Measurements from ENCODE around the gene CER1. TPM values are rescaled to one million over a fixed set of nuclear protein-coding genes. Genes with fewer than 3 reads are reported as not detected.
A peak's percentile ranks its signal among the peaks of the same experiment; 100 is the strongest.

Gene CER1, protein sequence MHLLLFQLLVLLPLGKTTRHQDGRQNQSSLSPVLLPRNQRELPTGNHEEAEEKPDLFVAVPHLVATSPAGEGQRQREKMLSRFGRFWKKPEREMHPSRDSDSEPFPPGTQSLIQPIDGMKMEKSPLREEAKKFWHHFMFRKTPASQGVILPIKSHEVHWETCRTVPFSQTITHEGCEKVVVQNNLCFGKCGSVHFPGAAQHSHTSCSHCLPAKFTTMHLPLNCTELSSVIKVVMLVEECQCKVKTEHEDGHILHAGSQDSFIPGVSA
- total RNA-seq (2014; rRNA removed; shearing (Covaris generic)), result not detected in 2 replicates

DNA sequence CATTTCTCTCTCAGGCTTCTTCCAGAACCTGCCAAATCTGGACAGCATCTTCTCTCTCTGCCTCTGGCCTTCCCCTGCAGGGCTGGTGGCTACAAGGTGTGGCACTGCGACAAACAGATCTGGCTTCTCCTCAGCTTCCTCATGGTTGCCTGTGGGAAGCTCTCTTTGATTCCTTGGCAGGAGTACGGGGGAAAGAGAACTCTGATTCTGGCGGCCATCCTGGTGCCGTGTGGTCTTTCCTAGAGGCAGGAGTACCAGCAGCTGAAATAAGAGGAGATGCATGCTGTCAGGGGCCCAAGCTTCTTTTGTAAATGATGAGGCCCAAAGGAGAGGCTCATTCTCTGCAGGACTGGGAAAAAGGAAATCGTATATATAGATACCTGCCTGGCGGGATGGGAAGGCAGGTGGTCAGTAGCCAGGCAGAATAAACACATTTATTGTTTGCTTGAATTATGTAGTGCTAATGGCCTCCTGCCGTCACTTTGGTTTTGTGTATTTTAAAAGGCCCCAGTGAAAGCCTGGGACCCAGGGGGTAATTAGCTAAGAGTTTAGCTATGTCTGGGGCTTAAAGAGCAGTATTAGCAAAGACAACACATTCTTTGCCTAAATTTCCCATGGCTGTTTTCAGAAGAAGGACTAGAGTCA lies at the start of gene CER1:
CER1 (minus strand) TSS at position 343 of the 645 bp plus-strand sequence; CDS start at position 282, 61 bp downstream.
- DNase-seq (ENCODE audit: low read depth), result no peak

DNA sequence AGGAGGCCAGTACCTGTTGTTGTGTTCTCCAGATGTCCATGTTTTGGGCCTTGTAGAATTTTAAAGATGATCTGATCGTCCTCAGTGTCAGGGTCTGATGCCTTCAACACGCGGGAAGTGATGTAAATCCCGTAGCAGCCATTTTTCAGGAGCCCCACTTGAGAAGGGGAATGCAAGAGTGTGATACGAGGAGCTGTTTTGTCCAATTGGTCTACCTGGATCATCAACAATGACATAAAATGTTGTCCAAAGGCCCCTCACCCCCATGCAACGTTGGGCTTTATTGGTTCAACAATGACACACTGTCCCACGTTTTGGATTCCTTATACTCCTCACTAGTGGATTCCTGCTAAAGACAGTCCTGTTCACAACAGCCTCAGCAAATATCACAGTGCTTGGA lies 48.1 kb upstream of the CER1 start:
- no peak for DNase-seq (ENCODE audit: low read depth)

DNA sequence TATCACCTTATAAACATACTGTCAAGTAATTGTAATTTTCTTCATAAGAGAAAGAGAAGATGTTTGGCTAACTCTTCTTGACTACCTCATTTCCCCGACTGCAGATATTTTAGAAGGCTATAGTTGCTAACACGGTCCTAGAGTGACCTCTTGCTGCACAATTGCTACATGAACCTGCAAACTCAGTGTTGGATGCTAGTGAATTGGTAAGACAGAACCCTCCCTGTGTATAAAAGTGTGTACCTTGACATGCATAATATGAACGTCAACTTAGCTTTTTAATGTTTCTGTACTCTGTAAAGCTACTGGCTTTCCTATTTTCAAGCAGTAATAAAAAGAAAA lies 46.7 kb upstream of the CER1 start:
- peak; percentile 2 for DNase-seq (ENCODE audit: low read depth)

DNA sequence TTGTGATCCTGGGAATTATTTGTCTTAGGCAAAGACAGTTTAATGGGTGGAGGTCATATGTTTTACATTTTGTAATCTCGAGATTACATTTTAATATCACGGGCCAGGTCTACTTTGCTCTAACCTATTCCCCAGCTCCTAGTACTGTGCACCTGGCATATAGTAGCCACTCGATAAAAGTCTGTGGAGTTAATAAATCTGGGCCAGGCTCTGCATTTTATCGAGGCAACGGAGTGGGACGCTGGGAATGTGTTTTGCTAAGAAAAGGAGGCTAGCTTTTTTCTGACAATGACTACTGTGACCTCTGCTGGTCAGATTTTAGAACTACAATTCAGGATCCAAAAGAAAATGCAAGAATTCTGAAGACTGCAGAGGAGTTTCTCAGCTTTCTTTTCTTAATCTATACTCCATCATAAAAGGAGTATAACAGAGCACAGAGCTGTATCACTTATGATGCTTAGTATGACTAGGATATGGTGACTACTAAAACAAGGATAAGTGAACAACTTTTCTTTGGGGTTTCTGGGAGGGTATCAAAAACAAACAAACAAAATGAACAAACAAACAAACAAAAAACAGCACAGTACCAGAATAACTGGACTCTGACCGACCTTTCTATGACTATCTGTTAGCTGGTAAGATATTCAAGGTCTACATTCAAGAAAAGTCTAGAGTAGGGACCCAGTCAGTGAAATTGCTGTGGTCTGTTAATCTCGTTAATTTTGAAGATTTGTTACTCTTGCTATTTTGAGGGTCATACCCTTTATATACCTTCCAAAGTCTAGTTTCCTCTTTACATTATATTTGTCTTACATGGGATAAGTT lies 46.1 kb upstream of the CER1 start:
- peak; percentile 13 for DNase-seq (ENCODE audit: low read depth)

DNA sequence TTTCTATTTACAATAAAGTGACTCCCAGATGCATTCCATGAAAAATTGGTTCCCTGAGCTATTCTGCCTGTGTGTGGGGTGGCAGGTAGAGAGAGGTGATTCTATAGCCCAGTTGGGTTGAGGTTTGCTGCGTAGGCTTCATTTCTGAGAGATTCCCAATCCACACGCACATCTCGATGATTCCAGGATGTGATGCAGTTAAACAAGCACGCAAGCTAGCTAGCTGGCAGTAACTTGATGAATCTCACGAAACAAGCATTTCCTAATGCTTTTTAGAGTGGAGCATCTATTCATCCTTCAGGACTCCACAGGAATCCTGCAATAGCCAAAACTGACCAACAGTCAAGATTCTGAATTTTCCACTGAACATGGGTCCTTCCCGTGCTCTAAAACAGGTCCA lies 43.8 kb upstream of the CER1 start:
- no peak for DNase-seq (ENCODE audit: low read depth)

DNA sequence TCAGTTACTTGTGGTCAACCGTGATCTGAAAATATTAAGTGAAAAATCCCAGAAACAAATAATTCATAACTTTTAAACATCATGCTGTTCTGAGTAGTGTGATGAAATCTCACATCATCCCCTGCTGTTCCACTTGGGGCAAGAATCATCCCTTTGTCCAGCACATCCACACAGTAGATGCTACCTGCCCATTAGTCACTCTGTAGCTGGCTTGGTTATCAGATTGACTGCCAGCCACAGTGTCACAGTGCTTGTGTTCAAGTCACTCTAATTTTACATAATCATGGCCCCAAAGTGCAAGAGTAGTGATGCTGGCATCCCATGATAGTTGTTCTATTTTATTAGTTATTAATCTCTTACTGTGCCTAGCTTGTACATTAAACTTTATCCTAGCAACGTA lies 39.1 kb upstream of the CER1 start:
- DNase-seq (ENCODE audit: low read depth), result no peak

DNA sequence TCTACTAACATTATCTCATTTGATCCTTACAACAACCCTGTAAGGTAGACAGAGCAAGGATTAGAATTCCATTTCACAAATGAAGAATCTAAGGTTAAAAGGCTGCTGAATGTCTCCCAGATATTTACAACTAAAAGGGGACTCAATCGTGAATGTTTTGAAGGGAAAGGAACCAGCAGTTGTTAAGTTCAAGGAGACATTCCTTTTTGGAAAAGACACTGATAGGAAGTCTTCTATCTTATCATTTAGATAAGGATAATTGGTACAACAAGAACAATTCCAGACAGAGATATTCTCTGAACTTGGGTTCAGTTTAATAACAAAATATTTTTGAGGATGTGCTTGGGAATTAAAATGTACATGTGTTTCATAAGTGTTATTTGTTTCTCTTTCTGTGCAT lies 37.5 kb upstream of the CER1 start:
- no peak for DNase-seq (ENCODE audit: low read depth)

DNA sequence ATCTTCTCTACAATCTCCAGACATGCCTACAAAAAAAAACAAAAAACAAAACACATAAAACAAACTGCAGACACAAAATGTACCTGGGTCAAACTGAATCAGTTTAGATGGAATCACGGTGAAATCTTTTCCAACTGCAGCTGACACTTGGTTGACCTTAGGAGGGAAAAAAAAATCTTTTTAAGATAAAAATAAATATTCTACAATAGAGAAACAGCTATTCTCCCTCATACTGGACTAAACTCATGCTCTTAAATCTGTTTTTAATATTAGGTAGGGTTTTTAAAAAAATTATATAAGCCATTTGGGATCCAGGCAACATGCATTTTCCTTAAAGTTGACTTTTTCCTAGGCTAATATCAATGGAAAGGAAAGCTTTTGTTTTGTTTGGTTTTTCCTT lies 33.8 kb upstream of the CER1 start:
- no peak for DNase-seq (ENCODE audit: low read depth)

DNA sequence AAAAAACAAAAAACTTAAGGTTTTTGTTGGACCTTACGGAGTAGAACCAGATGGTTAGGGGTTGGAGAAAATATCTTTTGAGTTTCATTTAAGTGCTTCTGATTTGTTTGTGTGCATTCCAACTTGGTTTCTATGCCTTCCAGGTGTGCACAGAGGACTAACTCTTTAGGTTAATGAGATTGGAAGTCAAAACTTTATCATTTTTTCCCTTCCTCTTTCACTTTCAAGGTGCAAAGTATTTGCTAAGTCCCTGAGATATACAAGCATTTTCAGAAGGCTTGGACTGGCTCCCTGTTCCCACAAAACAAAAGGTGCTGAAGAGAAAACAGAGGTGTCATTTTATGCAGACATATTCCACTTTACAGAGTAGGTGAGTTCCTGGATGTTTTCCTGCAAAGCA lies 30.3 kb upstream of the CER1 start:
- no peak for DNase-seq (ENCODE audit: low read depth)

DNA sequence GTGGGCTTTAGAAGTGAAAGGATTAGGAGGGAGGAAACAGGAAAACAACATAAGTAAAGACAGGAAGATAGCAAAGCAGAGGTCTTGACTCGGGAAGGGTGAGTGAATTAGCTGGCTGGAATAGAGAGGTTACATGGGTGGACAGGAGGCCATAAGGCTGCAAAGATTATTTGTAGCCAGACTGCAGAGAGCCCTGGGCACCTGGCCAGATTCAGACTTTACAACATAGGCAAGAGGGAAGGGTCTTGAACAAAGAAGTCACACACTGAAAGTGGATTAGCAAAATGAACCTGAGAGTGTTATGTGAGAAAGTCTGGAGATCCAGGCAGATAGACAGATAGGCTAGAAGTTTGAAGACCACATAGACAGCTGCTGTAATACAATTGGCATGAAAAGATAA lies 29.7 kb upstream of the CER1 start:
- DNase-seq (ENCODE audit: low read depth), result no peak

DNA sequence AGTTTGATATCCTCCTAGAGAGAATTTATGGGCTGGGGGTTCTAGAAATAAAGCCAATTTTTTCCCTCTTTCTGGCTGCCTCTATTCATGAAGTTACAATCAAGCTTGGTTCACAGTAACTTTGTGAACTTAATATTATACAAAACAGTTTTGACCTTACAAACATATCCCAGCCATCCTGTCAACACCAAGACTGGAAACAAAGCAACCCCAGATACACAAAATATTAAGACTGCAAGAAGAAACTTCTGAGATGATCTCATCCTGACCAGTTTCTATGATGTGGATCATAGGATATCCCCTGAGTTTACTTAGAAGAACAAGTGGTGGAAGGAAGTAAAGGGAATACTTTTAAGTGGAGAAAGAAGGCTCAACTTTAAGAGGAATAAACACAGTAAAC lies 28.3 kb upstream of the CER1 start:
- no peak for DNase-seq (ENCODE audit: low read depth)

DNA sequence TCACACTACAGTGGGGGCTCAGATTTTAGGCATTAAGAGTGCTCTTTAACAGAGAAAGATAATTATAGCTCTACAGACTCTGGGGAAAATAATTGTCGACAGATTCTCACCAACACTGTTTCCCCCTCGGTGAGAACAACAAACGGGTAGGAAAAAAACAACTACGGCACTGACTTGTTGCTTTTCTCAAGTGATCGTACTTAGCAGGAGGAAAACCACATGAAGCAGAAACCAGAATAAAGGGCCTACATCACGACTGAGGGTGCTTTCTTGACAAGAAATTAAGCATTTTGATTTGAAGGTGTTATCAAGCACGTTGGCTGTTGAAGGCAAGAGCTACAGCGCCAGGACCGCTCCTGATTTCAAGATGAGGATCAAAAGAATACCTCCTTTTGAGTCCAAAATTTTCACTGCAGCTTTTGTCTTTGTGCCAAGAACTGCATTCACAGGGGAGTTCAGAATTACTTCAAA lies 27.2 kb upstream of the CER1 start:
- no peak for DNase-seq (ENCODE audit: low read depth)

DNA sequence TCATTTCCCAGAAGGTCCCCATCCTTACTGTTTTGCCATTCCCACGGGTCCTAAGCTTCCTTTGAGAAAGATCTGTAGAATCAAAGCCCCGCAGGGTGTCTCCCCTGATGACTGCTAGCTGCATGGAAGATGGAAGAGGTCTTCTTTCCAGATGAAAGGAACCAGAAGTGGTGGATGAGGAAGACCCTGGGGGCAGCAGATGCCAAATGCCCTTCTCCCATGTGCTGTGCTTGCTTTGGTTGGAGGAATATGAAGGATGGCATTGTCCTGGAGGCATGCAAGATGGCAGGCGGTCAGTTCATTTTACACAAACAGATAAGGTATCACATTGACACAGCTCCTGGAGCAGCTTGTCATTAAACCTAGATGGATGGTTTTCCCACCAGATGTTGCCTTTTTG lies 25.8 kb upstream of the CER1 start:
- no peak for DNase-seq (ENCODE audit: low read depth)

DNA sequence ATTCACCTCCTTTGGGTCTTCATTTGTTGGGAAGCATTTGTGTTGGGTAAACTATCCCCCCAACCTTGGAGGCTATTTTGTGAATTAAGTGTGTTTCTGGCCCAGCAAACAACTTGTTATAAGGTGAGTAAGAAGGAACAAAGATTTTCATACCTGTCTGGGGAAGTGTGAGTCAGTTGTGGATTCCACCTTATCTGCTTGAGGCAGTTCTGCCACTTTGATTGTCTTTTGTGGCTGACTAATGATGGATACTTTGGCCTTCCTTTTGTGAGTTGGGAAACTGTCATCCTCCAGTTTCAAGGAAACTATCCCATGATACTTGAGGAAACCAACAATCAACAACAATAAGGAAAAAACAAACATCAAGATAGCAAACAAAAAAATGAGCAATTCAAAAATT lies 24.6 kb upstream of the CER1 start:
- no peak for DNase-seq (ENCODE audit: low read depth)

DNA sequence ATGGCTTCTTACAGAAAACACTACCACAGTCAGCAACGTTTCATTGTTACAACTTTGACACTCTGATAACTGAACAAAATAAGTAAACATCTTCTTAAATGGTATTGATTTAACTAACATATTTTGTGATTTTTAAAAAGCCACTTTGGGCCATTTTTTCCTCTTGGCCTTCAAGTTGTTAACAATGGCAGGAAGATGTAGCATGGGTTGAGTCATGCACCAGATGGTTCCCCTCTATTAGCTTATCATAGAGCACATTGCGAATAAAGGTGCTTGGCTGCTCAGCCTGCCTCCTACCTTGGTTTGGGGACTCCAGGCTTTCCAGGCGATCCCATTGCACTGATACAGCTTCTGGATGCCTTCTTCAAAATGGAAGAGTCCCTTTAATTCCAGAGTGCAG lies 24.1 kb upstream of the CER1 start:
- DNase-seq (ENCODE audit: low read depth), result no peak

DNA sequence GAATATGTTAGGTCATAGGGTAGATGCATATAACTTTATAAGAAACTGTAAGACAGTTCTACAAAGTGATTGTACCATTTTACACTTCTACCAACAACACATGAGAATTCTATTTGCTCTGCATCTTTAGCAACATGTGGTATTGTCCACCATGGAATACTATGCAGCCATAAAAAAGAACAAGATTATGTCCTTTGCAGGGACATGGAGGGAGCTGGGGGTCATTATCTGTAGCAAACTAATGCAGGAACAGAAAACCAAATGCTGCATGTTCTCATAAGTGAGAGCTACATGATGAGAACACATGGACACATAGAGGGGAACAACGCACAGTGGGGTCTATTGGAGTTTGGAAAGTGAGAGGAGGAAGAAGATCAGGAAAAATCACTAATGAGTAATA lies 22.2 kb upstream of the CER1 start:
- no peak for DNase-seq (ENCODE audit: low read depth)

DNA sequence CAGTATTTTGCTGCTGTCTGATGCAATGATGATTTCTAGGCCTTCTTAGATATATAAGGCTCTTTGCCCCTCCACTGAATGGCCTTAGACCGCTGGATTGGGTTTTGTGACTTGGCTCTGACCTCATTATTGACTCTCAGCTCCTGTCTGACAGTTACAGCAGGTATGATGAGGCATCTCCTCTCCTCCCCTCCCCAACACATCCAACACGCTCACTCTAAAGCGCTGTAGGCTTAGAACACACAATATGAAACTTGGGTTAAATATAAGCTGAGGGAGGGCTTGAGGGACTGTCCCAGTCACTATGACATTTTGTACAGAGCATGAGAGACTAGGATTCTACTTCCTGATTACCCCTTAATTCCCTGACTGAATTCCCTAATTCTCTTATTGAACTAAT lies 18.8 kb upstream of the CER1 start:
- no peak for DNase-seq (ENCODE audit: low read depth)

DNA sequence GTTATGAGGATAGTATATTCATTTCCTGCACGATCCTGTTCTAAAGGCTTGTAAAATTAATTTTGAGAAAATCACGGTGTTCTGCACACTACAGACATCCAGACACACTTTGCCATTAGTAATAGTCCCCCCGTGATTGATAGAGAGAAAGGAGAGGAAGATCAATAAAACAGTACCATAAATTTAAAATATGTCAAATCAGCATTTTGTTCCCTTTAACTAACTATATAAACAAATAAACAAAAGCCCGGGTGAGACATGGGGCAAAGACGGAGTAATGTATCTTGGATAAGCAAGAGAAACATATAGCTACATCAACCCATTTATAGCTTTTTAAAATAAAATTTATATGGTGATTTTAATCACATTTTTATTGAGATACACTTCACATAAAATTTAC lies 10.6 kb upstream of the CER1 start:
- DNase-seq (ENCODE audit: low read depth), result no peak

DNA sequence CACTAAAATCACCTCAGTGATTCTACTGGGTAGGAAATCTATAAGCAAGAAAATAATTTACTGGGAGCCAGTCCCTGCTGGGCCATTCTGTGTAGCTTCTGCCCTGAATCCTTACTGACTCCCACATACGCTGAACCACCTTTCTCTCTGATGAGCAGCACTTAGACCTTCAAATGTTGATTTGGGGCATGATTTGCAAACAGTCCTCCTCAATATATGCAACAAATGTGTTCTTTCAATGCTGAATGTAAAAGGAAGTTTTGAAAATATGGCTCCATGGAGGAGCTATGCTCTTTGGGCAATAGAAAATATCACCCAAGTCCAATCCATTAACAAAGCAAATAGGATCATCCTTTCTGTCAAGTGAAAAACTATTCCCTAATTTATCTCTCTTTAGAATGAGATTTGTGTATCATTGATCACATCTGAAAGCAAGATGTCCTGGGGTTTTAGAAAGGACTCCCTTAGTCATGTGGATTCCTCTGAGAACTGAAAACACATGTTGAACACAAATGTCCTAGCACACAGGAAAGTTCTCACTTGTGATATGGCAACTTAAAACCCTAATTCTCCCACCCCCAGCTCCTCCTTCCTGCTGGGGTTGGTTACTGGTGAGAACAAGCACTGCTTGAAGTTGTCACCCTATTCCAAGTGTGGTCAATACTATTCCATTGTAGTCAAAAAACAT lies 8.9 kb upstream of the CER1 start:
- no peak for DNase-seq (ENCODE audit: low read depth)

DNA sequence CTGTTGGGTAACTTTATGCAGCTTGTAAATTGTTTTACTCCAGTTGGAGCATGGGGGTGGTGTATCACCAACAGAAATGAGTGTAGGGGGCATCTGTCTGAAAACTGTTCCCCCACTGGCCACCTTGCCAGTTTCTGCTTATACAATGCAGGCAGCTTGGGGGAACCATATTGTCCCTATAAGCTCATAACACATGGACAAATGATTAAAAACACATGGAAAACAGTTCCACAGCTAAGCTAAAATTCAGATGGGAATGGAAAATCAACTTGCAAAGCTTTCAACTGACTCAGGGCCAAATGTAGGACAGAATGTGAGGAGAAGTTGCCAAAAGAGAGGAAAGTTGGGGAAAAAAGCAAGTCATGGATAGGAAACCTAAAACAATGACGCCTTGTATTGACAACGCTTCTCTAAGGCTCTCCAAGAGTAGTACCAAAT lies 7.9 kb upstream of the CER1 start:
- DNase-seq (ENCODE audit: low read depth), result no peak

DNA sequence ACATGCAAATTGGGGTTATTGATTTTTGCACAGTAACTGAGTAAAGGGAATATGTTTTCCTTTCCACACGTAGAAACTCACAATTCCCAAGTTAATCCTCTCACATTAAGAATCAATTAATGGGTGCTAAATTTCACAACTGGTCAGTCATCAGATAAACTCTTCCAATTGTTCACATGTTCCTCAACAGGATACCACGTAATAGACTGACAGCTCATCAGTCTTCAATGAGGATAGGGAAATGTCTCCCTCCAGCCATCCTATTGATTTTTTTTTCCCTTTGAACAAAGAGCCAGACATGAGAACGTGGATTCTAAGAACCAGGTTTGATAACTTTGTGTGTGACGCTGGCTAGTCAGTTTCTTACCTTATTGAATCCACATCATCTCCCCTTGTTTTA lies 768 bp upstream of the CER1 start:
- no peak for DNase-seq (ENCODE audit: low read depth)

DNA sequence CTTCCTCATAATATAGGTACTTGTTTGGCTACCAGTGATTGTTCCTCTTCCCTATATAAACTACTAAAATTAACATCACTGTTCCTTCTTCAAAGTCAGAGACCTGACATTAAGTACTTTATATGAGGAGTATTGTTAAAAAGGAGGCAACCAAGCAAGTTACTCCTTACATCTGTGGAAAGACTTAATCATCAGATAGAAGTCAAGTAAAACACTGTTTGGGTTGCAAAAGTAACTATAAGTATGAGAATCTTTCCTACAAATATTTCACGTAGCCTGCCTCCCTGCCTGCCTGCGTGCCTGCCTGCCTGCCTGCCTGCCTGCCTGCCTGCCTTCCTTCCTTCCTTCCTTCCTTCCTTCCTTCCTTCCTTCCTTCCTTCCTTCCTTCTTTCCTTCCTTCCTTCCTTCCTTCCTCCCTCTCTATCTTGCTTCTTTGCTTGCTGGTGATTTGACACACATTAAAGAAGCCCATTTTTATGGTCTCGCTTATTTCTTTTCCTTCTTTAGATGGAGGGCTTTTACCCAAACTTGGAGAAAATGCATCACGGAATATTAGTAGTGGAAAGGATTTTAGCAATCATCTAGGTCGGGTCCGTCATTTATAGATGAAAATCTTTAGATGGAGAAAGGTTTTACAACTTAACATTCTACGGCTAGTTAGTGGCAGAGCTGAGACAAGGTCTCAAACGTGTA lies 3.2 kb downstream of the CER1 start:
- DNase-seq (ENCODE audit: low read depth), result no peak

Measured in Daoy (cell line).